ENCODE data around the gene FBL.
"Not testable (repeated sequence)": the region's sequence is repeated elsewhere in the genome, so short reads cannot be mapped to it uniquely, and the experiment has no call there.

GRCh38 chr19:39877488-39877887 is 31.3 kb upstream of the FBL start:
- not testable (repeated sequence) for TF ChIP-seq NR2C2 (CRISPR knock-in tag; IDR thresholded peaks at IDR 0.05); ESRRA (CRISPR knock-in tag; IDR thresholded peaks at IDR 0.05; ENCODE audit: borderline replicate concordance); ZNF416 (CRISPR knock-in tag; IDR thresholded peaks at IDR 0.05); KAT7 (CRISPR knock-in tag; IDR thresholded peaks at IDR 0.05; ENCODE audit: borderline replicate concordance); ZNF138 (CRISPR knock-in tag; conservative IDR thresholded peaks at IDR 0.05); FOXP1 (CRISPR knock-in tag; IDR thresholded peaks at IDR 0.05; ENCODE audit: borderline replicate concordance); CTCF (IDR thresholded peaks at IDR 0.05); NR3C1 (CRISPR knock-in tag; conservative IDR thresholded peaks at IDR 0.05; ENCODE audit: low read depth); MAX (CRISPR knock-in tag; IDR thresholded peaks at IDR 0.05); AFF4 (CRISPR knock-in tag; IDR thresholded peaks at IDR 0.05; ENCODE audit: borderline replicate concordance); USF2 (CRISPR knock-in tag; IDR thresholded peaks at IDR 0.05); ZNF263 (CRISPR knock-in tag; IDR thresholded peaks at IDR 0.05; ENCODE audit: low read depth); ZNF512 (CRISPR knock-in tag; IDR thresholded peaks at IDR 0.05; ENCODE audit: borderline replicate concordance); ZSCAN18 (CRISPR knock-in tag; IDR thresholded peaks at IDR 0.05)
